CD14-positive monocyte (primary cell): ENCODE data around the gene ENOSF1. TPM values are rescaled to one million over a fixed set of nuclear protein-coding genes. Genes with fewer than 3 reads are reported as not detected.

ENCODE experiments used
- DNase-seq, 3 donors: peaks; one replicate each; pipeline ENCODE4 v3.0.0-alpha.2; 2011 to 2022
- H2AFZ ChIP-seq: 2 replicates; pipeline ENCODE4 v1.6.0; 2012; ENCODE audit warnings: mild to moderate bottlenecking, low read depth, low read length, inconsistent platforms; ENCODE audit not compliant: insufficient read depth, poor library complexity, severe bottlenecking
- H3K27ac ChIP-seq, 2 donors: 1 replicate in 1 of 2; 2 replicates in 1 of 2; pipeline ENCODE4 v1.5.1; 2012 to 2013; ENCODE audit warnings: low read length in 2 of 2, control low read depth in 1 of 2, inconsistent platforms in 1 of 2, low read depth in 1 of 2, mild to moderate bottlenecking in 1 of 2
- H3K27me3 ChIP-seq, 2 donors: one replicate each; pipeline versions ENCODE4 v1.6.0 to v1.6.1; 2011 to 2013; ENCODE audit warnings: low read length in 2 of 2; ENCODE audit not compliant: control insufficient read depth in 2 of 2, insufficient read depth in 2 of 2
- H3K36me3 ChIP-seq, 2 donors: replicated peaks in 1 of 2; 1 replicate in 1 of 2; 2 replicates in 1 of 2; pipeline versions ENCODE4 v1.5.1 to v1.6.1; 2012 to 2013; ENCODE audit warnings: low read length in 2 of 2, control low read depth in 1 of 2, inconsistent platforms in 1 of 2, mild to moderate bottlenecking in 1 of 2; ENCODE audit not compliant: insufficient read depth in 2 of 2, control insufficient read depth in 1 of 2
- H3K4me1 ChIP-seq, 2 donors: 1 replicate in 1 of 2; 2 replicates in 1 of 2; pipeline versions ENCODE4 v1.5.1 to v1.6.1; 2012 to 2013; ENCODE audit warnings: low read length in 2 of 2, control low read depth in 1 of 2, inconsistent platforms in 1 of 2, mild to moderate bottlenecking in 1 of 2, moderate library complexity in 1 of 2; ENCODE audit not compliant: insufficient read depth in 2 of 2, control insufficient read depth in 1 of 2
- H3K4me2 ChIP-seq: replicated peaks from 2 replicates; pipeline ENCODE3; 2012; ENCODE audit warnings: low read length, moderate library complexity, mild to moderate bottlenecking; ENCODE audit not compliant: poor library complexity, severe bottlenecking; ENCODE audit errors: extremely low read depth
- H3K4me3 ChIP-seq, 3 experiments: fragments of 200-600 bp in 1 of 3; sonication (generic) in 1 of 3; replicated peaks in 1 of 3; 1 replicate in 2 of 3; 2 replicates in 1 of 3; pipeline ENCODE4 v1.5.1; 2011 to 2013; ENCODE audit warnings: low read length in 3 of 3, mild to moderate bottlenecking in 3 of 3, control low read depth in 2 of 3, low read depth in 2 of 3, inconsistent platforms in 1 of 3, moderate library complexity in 1 of 3
- H3K79me2 ChIP-seq: 2 replicates; pipeline ENCODE4 v1.6.0; 2012; ENCODE audit warnings: mild to moderate bottlenecking, control low read depth, inconsistent platforms, low read length, moderate library complexity; ENCODE audit not compliant: insufficient read depth
- H3K9ac ChIP-seq: 2 replicates; pipeline ENCODE4 v1.6.0; 2017; ENCODE audit warnings: low read length, mild to moderate bottlenecking; ENCODE audit not compliant: insufficient read depth, poor library complexity, severe bottlenecking
- H3K9me3 ChIP-seq, 2 donors: replicated peaks in 1 of 2; 1 replicate in 1 of 2; 2 replicates in 1 of 2; pipeline versions ENCODE4 v1.5.1 to v1.6.1; 2012 to 2013; ENCODE audit warnings: low read length in 2 of 2, control low read depth in 1 of 2; ENCODE audit not compliant: control insufficient read depth in 1 of 2, insufficient read depth in 1 of 2
- H4K20me1 ChIP-seq: 2 replicates; pipeline ENCODE4 v1.6.0; 2012; ENCODE audit warnings: mild to moderate bottlenecking, low read length, control low read depth, moderate library complexity; ENCODE audit not compliant: insufficient read depth
- H3K27ac Mint-ChIP-seq, 7 donors: one replicate each; pipeline ENCODE4 v1.8.0; 2020; ENCODE audit warnings: mild to moderate bottlenecking in 7 of 7, mixed read lengths in 7 of 7, moderate library complexity in 6 of 7, inconsistent platforms in 2 of 7
- H3K27me3 Mint-ChIP-seq, 3 donors: one replicate each; pipeline ENCODE4 v1.8.0; 2021 to 2022; ENCODE audit warnings: low read depth in 3 of 3, mild to moderate bottlenecking in 3 of 3, mixed read lengths in 3 of 3, moderate library complexity in 3 of 3, inconsistent platforms in 1 of 3
- H3K36me3 Mint-ChIP-seq, 2 donors: one replicate each; pipeline ENCODE4 v1.8.0; 2020; ENCODE audit warnings: mixed read lengths in 2 of 2, inconsistent platforms in 1 of 2, mild to moderate bottlenecking in 1 of 2
- H3K4me1 Mint-ChIP-seq: one replicate; pipeline ENCODE4 v1.8.0; 2020; ENCODE audit warnings: mild to moderate bottlenecking, mixed read lengths
- H3K4me3 Mint-ChIP-seq, 2 donors: one replicate each; pipeline ENCODE4 v1.8.0; 2020; ENCODE audit warnings: mild to moderate bottlenecking in 2 of 2, mixed read lengths in 2 of 2, moderate library complexity in 1 of 2
- H3K9me3 Mint-ChIP-seq, 7 donors: one replicate each; pipeline ENCODE4 v1.8.0; 2020 to 2022; ENCODE audit warnings: mixed read lengths in 7 of 7, mild to moderate bottlenecking in 6 of 7, moderate library complexity in 6 of 7, inconsistent platforms in 2 of 7
- CTCF ChIP-seq: fragments of 200-600 bp; IDR thresholded peaks from one replicate; pipeline ENCODE4 v1.8.0; 2022; ENCODE audit warnings: antibody characterized with exemption, mild to moderate bottlenecking
- WGBS: methylation state at CpG from one replicate; pipeline ENCODE4 v1.1.5; 2013; ENCODE audit warnings: missing lambda C conversion rate; ENCODE audit not compliant: insufficient coverage; 5-methylcytosine and 5-hydroxymethylcytosine counted together
- intact Hi-C, 2 donors: fragments of 100-400 bp; cut with micrococcal nuclease; formaldehyde crosslinking; loops; one replicate each; pipeline versions ENCODE4 v1.15.0 to v1.15.1; 2023
- polyA plus RNA-seq, 3 donors: library from polyadenylated mRNA; depleted of rRNA in 1 of 3; unstranded in 2 of 3; stranded (reverse) in 1 of 3; fragments of 300-500 nt in 2 of 3; fragments of >200 nt in 1 of 3; fragmentation: Illumina TruSeq in 2 of 3; gene quantifications; 1 replicate in 2 of 3; 2 replicates in 1 of 3; pipeline ENCODE4 v1.2.3, GENCODE V29; 2012 to 2021

ENOSF1 gene
- polyA plus RNA-seq, 3 donors, result 2.2 to 11.6 (median 2.3) TPM

DNA sequence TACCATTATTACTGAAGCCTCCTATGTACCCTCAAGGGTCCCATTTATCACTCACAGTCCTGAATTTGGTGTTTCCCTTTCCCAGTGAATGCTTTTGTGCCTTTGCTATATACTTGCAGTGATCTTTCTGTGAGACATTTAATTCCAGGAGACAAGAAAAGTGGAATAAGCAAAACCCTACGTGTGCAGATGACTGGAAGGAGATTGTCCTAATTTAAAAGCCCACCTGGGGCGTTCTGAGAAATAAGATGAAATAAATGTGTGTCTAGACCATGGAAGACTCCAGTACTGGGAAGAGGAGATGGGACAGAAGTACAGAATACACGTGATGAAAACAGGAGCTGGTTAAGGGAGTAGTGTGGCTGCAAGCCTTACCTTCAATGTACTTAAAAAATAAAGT, 35.7 kb downstream of the ENOSF1 start:
- no peaks in the 10 kb centered on the region for H3K27me3 Mint-ChIP-seq
- H3K27ac Mint-ChIP-seq, result no peak overlapping the region
- Histone ChIP-seq H3K9ac (no peak overlapping the region), H4K20me1 (no peaks in the 10 kb centered on the region), H3K79me2 (no peaks in the 10 kb centered on the region), H2AFZ (no peak overlapping the region), H3K4me1 (no peaks in the 10 kb centered on the region), H3K4me3 (no peak overlapping the region), H3K4me2 (no peak overlapping the region), H3K9me3 (no peaks in the 10 kb centered on the region), H3K27ac (no peak overlapping the region), H3K27me3 (no peaks in the 10 kb centered on the region), H3K36me3 (peaks cover 17 to 64% of the 10 kb centered on the region in 2 donors)
- no peak for TF ChIP-seq CTCF
- H3K9me3 Mint-ChIP-seq, result no peaks in the 10 kb centered on the region
- WGBS, result 100% methylated on average over 2 of the region's 3 CpGs
- intact Hi-C loops, result no loop called here
- H3K4me3 Mint-ChIP-seq, result no peak overlapping the region
- H3K4me1 Mint-ChIP-seq, result no peaks in the 10 kb centered on the region
- DNase-seq, result no peak
- peaks cover 48 to 57% of the 10 kb centered on the region in 2 donors for H3K36me3 Mint-ChIP-seq

GRCh38 chr18:676069-676468, 36.4 kb downstream of the ENOSF1 start:
- H3K4me2 ChIP-seq, result no peak overlapping the region
- peaks cover 17 to 67% of the 10 kb centered on the region in 2 donors for H3K36me3 ChIP-seq
- DNase-seq, result no peak
- H3K9me3 Mint-ChIP-seq, result no peaks in the 10 kb centered on the region
- intact Hi-C loops, result no loop called here
- no peaks in the 10 kb centered on the region for H3K4me1 ChIP-seq
- no peak overlapping the region for H3K4me3 ChIP-seq
- H3K27ac Mint-ChIP-seq, result peak overlapping the region in 3 of 7 donors; percentile 7 to 69 (median 37)
- no peak overlapping the region for H2AFZ ChIP-seq
- H4K20me1 ChIP-seq, result no peaks in the 10 kb centered on the region
- H3K9me3 ChIP-seq, result no peaks in the 10 kb centered on the region
- no peak overlapping the region for H3K27ac ChIP-seq
- H3K27me3 ChIP-seq, result no peaks in the 10 kb centered on the region
- WGBS, result 94% methylated on average over 3 of the region's 5 CpGs
- no peak overlapping the region for H3K9ac ChIP-seq
- H3K4me1 Mint-ChIP-seq, result no peaks in the 10 kb centered on the region
- no peak overlapping the region for H3K4me3 Mint-ChIP-seq
- peaks cover 52 to 59% of the 10 kb centered on the region in 2 donors for H3K36me3 Mint-ChIP-seq
- no peaks in the 10 kb centered on the region for H3K27me3 Mint-ChIP-seq
- TF ChIP-seq CTCF, result no peak
- H3K79me2 ChIP-seq, result no peaks in the 10 kb centered on the region
